ENCODE data around the gene STX16. TPM values are rescaled to one million over a fixed set of nuclear protein-coding genes. Genes with fewer than 3 reads are reported as not detected.

The STX16 gene
- total RNA-seq, 1 donor = 34.1 TPM

GRCh38 chr20:58668901-58669286 lies 17.8 kb downstream of the STX16 start:
- no peak for DNase-seq (ENCODE audit: low read depth)
- TF ChIP-seq CTCF (IDR thresholded peaks at IDR 0.05; ENCODE audit: insufficient read depth, low read depth, low read length) = no peak
- no peak overlapping the region for H3K4me3 ChIP-seq (ENCODE audit: low read depth, low read length)

GRCh38 chr20:58669287-58670006 lies 18.4 kb downstream of the STX16 start:
- no peak for TF ChIP-seq CTCF (IDR thresholded peaks at IDR 0.05; ENCODE audit: insufficient read depth, low read depth, low read length)
- DNase-seq (ENCODE audit: low read depth) = no peak
- H3K4me3 ChIP-seq (ENCODE audit: low read depth, low read length) = no peak overlapping the region

- TF ChIP-seq CTCF (IDR thresholded peaks at IDR 0.05; ENCODE audit: insufficient read depth, low read depth, low read length) = no peak
- no peak for DNase-seq (ENCODE audit: low read depth)
- H3K4me3 ChIP-seq (ENCODE audit: low read depth, low read length) = no peak overlapping the region
Observed at GRCh38 chr20:58670102-58670501, 19.0 kb downstream of the STX16 start.

DNA sequence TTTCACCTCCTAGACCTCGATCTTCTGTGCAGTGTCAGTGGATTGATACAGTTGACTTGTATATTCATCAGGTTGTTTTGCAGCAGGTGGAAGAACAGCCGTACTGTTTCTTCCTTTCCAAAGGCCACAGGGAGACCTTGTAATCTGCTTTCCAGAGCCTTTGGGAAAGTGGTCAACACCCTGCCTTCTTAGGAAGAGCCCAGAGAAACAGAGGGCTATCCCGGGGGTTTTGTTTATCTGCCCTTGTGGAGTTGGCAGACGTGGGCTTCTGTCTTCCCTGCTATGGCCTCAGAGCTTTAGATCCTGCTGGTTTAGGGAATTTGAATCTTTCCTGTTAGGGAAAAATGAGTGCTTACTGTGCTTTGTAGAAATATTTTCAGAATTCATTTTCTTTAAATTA lies 19.6 kb downstream of the STX16 start:
- H3K4me3 ChIP-seq (ENCODE audit: low read depth, low read length) = no peak overlapping the region
- DNase-seq (ENCODE audit: low read depth) = no peak
- no peak for TF ChIP-seq CTCF (IDR thresholded peaks at IDR 0.05; ENCODE audit: insufficient read depth, low read depth, low read length)

DNA sequence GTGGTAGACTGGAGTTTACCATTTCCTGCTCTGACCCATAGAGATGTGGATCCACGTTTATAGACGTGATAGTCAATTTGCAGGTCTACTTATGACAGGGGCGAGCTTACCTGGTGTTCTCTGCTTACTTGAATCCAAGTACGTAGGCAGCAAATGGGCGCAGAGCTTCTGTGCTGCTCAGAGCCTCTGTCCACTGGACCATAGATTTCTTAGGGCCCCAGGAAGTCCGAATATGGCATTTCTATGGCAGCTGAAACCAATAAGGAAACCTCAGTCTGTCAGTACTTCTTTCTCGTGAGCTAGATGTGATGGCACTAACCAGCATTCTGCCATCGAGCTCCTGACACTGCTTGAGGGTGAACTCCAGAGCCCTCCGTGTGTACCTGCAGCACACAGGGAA lies 22.0 kb downstream of the STX16 start:
- H3K4me3 ChIP-seq (ENCODE audit: low read depth, low read length) = no peak overlapping the region
- no peak for DNase-seq (ENCODE audit: low read depth)
- no peak for TF ChIP-seq CTCF (IDR thresholded peaks at IDR 0.05; ENCODE audit: insufficient read depth, low read depth, low read length)

GRCh38 chr20:58675146-58675584 lies 24.1 kb downstream of the STX16 start:
- H3K4me3 ChIP-seq (ENCODE audit: low read depth, low read length) = no peak overlapping the region
- TF ChIP-seq CTCF (IDR thresholded peaks at IDR 0.05; ENCODE audit: insufficient read depth, low read depth, low read length) = no peak
- no peak for DNase-seq (ENCODE audit: low read depth)

DNA sequence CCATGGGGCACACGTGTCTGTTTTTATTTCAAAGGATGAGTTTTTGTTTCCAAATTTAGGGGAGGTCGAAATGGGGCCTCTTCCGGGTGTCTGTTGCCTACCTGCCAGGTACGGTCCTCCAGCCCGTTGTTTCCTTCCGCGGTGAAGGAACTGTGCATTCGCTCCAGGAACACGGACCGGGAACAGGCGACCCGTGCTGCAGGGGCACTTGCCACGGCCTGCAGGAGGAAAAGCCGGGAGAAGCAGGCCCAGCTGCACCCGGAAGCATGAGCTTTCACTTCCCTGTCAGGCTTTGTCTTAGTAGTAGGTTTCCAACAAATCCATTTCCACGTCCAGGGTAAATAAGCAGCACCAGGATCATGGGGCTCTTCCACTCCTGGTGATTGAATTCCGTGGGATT lies 24.6 kb downstream of the STX16 start:
- no peak overlapping the region for H3K4me3 ChIP-seq (ENCODE audit: low read depth, low read length)
- DNase-seq (ENCODE audit: low read depth) = no peak
- TF ChIP-seq CTCF (IDR thresholded peaks at IDR 0.05; ENCODE audit: insufficient read depth, low read depth, low read length) = no peak
